ENCODE results near the gene TUB.

TUB gene

GRCh38 chr11:8087756-8088155, 6.7 kb downstream of the TUB start:
- Histone ChIP-seq H3K27ac (ENCODE audit: extremely low read depth, low read depth, low read length) (no peak overlapping the region), H3K4me1 (ENCODE audit: control insufficient read depth, insufficient read depth, low read length) (peaks cover 9% of the 10 kb centered on the region; the same call in 1 of the 2 replicates), H3K9me3 (ENCODE audit: control insufficient read depth, insufficient read depth, low read depth, low read length) (no peaks in the 10 kb centered on the region), H3K4me3 (ENCODE audit: low read depth, low read length) (no peak overlapping the region), H3K36me3 (ENCODE audit: control insufficient read depth in 2 of 2, insufficient read depth in 1 of 2, low read length in 2 of 2) (peaks cover 0 to 36% of the 10 kb centered on the region in 2 experiments; a peak in 1 of 3 replicates)
- ChIA-PET POLR2A (interaction anchor here (1.5 kb wide), 1 partner anchor 54 kb away, joined by 4 read pairs; no protein-coding TSS in a partner anchor), CTCF (interaction anchor here (0.6 to 19.6 kb wide), 9 partner anchors 11 to 199 kb away, joined by 3 to 532 read pairs (median 6); no protein-coding TSS in a partner anchor)
- TF ChIP-seq ZNF398 (tag by site-specific recombination; IDR thresholded peaks at IDR 0.05): no peak
- no peak for TF ChIP-seq ZNF221 (tag by site-specific recombination; IDR thresholded peaks at IDR 0.05; ENCODE audit: borderline replicate concordance)
- no peak for TF ChIP-seq ZBTB10 (tag by site-specific recombination; IDR thresholded peaks at IDR 0.05)
- no peak for TF ChIP-seq ZNF133 (tag by site-specific recombination; IDR thresholded peaks at IDR 0.05)
- no peak for TF ChIP-seq ZNF19 (tag by site-specific recombination; IDR thresholded peaks at IDR 0.05; ENCODE audit: low read depth)
- TF ChIP-seq ZNF146 (tag by site-specific recombination; IDR thresholded peaks at IDR 0.05): no peak

- peaks cover 0 to 55% of the 10 kb centered on the region in 2 experiments; a peak in 1 of 3 replicates for H3K36me3 ChIP-seq (ENCODE audit: control insufficient read depth in 2 of 2, insufficient read depth in 1 of 2, low read length in 2 of 2)
- no peaks in the 10 kb centered on the region for H3K9me3 ChIP-seq (ENCODE audit: control insufficient read depth, insufficient read depth, low read depth, low read length)
- H3K27ac ChIP-seq (ENCODE audit: extremely low read depth, low read depth, low read length): no peak overlapping the region
- ChIA-PET CTCF (interaction anchor here (0.5 to 19.6 kb wide), 24 partner anchors 8 to 903 kb away, joined by 3 to 532 read pairs (median 8); partner anchors contain the start of gene TUB), POLR2A (interaction anchor here (0.9 to 1.4 kb wide), 3 partner anchors 57 to 103 kb away, joined by 4 read pairs; partner anchors contain the start of gene EIF3F)
- peaks cover 7% of the 10 kb centered on the region; the same call in 1 of the 2 replicates for H3K4me1 ChIP-seq (ENCODE audit: control insufficient read depth, insufficient read depth, low read length)
- TF ChIP-seq ZNF174 (tag by site-specific recombination; IDR thresholded peaks at IDR 0.05) (no peak), ZNF785 (tag by site-specific recombination; IDR thresholded peaks at IDR 0.05) (no peak)
- H3K4me3 ChIP-seq (ENCODE audit: low read depth, low read length): no peak overlapping the region
Measured at GRCh38 chr11:8089791-8090510, 8.9 kb downstream of the TUB start.

GRCh38 chr11:8090756-8091155, 9.7 kb downstream of the TUB start:
- H3K4me3 ChIP-seq (ENCODE audit: low read depth, low read length): no peak overlapping the region
- H3K36me3 ChIP-seq (ENCODE audit: control insufficient read depth in 2 of 2, insufficient read depth in 1 of 2, low read length in 2 of 2): peaks cover 0 to 63% of the 10 kb centered on the region in 2 experiments; a peak in 1 of 3 replicates
- ChIA-PET POLR2A (interaction anchor here (0.6 to 1.6 kb wide), 5 partner anchors 10 to 104 kb away, joined by 3 to 4 read pairs (median 4); partner anchors contain the start of genes EIF3F and TUB), CTCF (interaction anchor here (0.5 to 19.6 kb wide), 24 partner anchors 9 to 993 kb away, joined by 3 to 532 read pairs (median 8); partner anchors contain the start of gene TUB)
- peaks cover 5% of the 10 kb centered on the region; the same call in 1 of the 2 replicates for H3K4me1 ChIP-seq (ENCODE audit: control insufficient read depth, insufficient read depth, low read length)
- no peaks in the 10 kb centered on the region for H3K9me3 ChIP-seq (ENCODE audit: control insufficient read depth, insufficient read depth, low read depth, low read length)
- H3K27ac ChIP-seq (ENCODE audit: extremely low read depth, low read depth, low read length): no peak overlapping the region
- TF ChIP-seq ZNF654 (tag by site-specific recombination; IDR thresholded peaks at IDR 0.05; ENCODE audit: low read depth): peak; percentile 25
- no peak for TF ChIP-seq ZNF26 (tag by site-specific recombination; IDR thresholded peaks at IDR 0.05)
- no peak for TF ChIP-seq ZNF362 (tag by site-specific recombination; IDR thresholded peaks at IDR 0.05)
- no peak for TF ChIP-seq ZFP41 (tag by site-specific recombination; IDR thresholded peaks at IDR 0.05; ENCODE audit: borderline replicate concordance)
- TF ChIP-seq ZNF169 (tag by site-specific recombination; IDR thresholded peaks at IDR 0.05): no peak
- TF ChIP-seq ELK4 (IDR thresholded peaks at IDR 0.05; ENCODE audit: borderline replicate concordance, low read depth, low read length): no peak
- no peak for TF ChIP-seq TCF7L2 (IDR thresholded peaks at IDR 0.05; ENCODE audit: borderline replicate concordance, low read depth, low read length)
- TF ChIP-seq ZNF624 (tag by site-specific recombination; IDR thresholded peaks at IDR 0.05): no peak
- peak; percentile 19; the same call in 1 of the 2 replicates for TF ChIP-seq CTCF (tag by site-specific recombination; IDR thresholded peaks at IDR 0.05)
